ENCODE measurements around the gene B3GLCT.

GRCh38 chr13:31264151-31264550, 64.4 kb downstream of the B3GLCT start:
- TF ChIP-seq RAD21 (IDR thresholded peaks at IDR 0.05; ENCODE audit: insufficient read depth, low read depth, low read length) (no peak), IKZF2 (IDR thresholded peaks at IDR 0.05) (no peak), RELA (IDR thresholded peaks at IDR 0.05; ENCODE audit: borderline replicate concordance, partially characterized antibody) (no peak), ZNF274 (IDR thresholded peaks at IDR 0.05; ENCODE audit: insufficient read depth, insufficient read length) (no peak), ZNF687 (IDR thresholded peaks at IDR 0.05) (no peak), EZH2 (IDR thresholded peaks at IDR 0.05; ENCODE audit: borderline replicate concordance, control insufficient read depth, low read depth, low read length) (no peak), MAX (IDR thresholded peaks at IDR 0.05; ENCODE audit: low read depth, low read length) (no peak), IRF4 (IDR thresholded peaks at IDR 0.05; ENCODE audit: low read depth, low read length) (no peak), TBL1XR1 (IDR thresholded peaks at IDR 0.05; ENCODE audit: low read depth, low read length) (no peak), IKZF1 (conservative IDR thresholded peaks at IDR 0.05) (no peak)
